IPS DF 4.7 (cell line): Measurements from ENCODE around the gene SH3RF1.

Source experiments
- DNase-seq: peaks from one replicate; pipeline ENCODE4 v3.0.0-alpha.2; 2013; ENCODE audit warnings: low spot score; ENCODE audit errors: extremely low read depth

The SH3RF1 gene

DNA sequence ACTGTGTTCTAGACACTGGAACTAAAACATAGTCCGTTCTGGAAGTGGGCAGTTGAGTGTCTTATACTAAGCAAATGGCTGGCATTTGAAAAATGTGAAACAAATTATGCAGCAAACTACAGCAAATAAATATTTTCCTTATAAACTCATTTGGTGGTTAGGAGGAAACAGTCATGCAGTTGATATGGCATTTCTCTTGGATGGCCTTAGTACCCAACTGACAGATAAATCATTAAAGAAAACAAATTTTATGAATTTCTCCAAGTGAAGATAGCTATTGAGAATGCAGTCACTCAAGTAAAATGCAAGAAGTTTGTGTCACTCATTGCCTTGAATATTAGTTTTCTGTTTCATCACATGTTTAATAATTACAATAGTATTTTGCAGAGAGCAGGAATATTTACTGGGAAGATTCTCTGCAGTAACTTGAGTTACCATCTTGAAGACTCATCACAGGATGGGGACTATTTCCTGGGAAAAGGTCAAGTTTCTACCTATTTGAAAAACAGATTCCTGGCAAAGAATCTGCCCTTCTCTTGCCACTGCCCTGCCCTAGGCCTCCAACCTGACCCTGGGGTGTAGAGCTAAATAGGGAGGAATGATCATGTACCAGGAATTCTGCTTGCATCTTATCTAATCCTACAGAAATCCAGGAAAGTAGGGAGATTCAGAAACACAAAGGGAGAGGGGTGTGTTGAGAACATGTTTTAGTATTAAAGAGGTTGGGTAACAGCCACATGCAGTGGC is 105.9 kb downstream of the SH3RF1 start:
- no peak for DNase-seq

DNA sequence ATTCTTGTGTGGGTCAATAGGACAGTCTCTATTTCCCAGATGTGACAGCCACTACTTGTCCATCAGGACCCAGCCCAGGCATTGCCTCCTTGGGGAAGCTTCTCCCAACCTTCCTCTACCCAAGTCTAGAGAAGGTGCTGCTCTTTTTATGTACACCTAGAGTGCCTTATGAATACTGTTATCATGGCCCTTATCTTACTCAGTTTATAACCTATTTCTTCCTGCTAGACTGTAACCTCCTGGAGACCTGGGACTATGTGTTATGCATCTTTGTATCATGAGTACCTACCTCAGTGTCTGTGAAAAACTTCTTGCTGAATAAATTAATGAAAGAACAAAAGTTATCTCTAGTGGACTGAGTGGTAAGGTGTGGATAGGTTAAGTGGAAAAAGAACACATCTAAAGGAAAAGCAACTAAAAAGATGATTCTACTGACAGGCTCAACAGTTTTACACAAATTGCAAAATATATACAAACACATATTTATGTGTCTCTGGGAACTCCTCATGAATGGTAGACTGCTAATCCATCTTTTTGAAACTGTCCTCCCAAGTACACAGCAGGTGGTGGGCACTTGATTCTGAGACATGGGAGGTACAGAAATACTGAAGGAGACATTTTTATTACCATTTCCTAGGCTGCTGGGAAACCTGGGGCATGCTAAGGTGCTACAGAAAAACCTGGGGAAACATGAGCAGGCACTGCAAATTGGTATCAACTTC is 106.6 kb downstream of the SH3RF1 start:
- no peak for DNase-seq

- no peak for DNase-seq
These were observed 107.3 kb downstream of the SH3RF1 start for GRCh38 chr4:169163495-169163894.

GRCh38 chr4:169160825-169161224 is 109.9 kb downstream of the SH3RF1 start:
- no peak for DNase-seq

- DNase-seq = no peak
These were observed 111.1 kb downstream of the SH3RF1 start for GRCh38 chr4:169159624-169160171.

DNA sequence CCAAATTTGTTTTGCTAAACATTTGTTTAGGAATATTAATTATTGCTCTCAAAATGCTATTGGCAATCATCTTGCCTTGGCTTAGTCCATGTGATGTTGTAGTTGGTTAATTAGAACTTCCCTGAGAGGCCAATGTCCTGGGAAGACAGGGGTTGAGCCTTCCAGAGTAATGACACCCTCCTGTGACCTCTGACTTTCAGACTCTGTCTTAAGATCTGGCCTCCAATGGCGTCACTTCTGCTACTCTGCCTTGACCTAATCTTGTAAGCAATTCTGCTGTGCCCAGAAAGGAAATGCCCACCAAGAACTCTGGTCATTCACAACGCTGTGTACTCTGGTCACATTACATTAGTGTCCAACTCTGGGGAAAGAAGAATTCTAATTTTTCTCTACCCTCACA is 111.9 kb downstream of the SH3RF1 start:
- DNase-seq = no peak

DNA sequence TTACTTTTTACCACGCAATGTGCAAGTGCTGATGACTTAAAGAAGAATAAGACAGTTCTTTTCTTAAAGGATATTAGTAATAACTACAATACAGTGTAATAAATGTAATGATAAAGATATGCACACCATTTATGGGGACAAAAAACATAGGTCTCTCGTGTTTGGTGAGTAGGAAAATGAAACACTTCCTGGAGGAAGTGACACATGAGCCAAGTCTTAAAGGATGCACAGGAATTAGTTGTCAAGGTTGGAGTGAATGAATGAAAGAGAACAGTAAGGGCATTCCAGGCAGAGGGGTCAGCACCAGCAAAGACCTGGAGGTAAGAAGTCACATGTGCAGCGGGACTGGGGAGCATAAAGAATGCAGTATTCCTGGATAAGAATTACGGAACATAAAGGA is 112.7 kb downstream of the SH3RF1 start:
- DNase-seq = no peak

DNA sequence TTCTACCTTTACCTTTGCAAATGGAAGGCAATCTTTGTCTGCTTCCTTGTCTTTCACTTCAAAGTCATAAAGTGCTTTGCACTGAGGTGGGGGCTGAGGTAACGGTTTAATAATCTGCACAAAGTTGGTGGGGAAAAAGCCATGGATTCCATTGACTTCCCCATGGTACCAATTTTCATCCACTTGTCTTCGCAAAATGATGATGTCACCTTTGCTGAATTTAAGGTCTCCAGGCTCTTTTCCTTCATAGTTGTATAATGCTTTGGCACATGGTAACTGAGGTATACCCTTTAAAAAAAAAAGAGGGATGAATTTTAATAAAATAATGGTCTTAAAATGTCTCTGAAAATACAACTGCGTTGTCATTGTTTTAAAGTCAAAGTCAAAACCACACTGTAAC is 114.4 kb downstream of the SH3RF1 start:
- no peak for DNase-seq

DNA sequence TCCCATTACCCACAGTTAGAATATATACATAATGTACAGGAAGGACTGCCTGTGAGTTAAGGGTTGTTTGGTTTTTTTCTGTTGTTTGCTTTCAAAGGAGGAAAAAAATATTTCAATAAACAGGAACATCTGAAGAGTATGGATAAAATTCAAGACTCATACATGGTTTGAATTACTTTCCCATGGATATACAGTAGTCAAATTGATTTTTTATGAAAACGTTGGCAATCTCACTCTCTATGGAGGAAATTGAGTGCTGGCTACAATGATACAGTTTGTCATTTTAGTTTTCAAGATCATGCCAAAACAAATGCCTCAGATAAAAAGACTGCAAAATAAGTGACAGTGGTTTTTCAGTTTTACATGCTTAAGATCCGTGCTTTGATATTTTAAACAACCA is 116.6 kb downstream of the SH3RF1 start:
- no peak for DNase-seq

DNA sequence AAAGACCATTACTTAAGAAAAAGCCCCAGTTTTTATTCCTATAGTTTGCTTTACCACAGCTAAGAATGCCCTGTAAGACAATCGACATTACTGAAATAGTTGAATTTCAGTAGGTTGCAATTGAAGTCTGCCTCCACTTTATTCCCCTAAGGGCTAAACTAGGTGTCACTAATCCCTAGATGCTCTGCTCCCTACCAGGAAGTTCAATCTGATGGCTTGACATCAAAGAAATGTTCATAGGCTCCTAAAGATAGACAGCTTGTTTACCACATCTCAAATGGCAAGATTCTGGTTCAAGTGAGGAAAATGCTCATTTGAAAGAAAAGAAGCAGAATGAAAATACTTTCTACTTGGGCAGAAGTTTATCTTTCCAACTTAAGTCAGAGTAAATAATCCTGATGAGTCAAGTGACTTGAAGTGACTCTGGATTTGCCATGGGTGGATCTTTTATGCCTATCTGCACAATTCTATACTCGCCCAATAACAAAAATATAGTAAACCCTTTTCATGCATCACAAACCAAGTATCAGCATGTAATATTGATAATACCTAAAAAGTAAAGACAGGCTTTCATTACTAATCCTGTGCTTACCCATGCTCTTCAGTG is 117.2 kb downstream of the SH3RF1 start:
- DNase-seq = no peak

- no peak for DNase-seq
These were observed 117.9 kb downstream of the SH3RF1 start for GRCh38 chr4:169152899-169153298.

DNA sequence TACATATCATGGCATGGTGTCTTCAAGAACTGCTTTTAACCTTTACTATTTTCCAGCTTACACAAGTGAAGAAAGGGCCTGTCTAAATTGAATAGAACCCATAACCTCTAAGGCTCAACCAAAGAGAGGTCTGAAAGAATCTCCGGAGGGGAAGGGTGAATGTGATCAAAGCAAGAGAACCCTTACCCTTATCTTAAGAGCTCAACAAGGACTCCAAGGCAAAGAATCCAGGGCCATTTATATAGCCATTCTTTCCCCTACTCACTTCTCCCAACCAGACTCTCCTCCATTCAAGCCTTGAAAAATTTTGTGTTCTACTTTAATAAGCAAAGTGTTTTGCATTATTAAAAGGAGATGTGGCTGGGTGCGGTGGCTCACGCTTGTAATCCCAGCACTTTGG is 118.7 kb downstream of the SH3RF1 start:
- no peak for DNase-seq

- DNase-seq = no peak
These were observed 119.1 kb downstream of the SH3RF1 start for GRCh38 chr4:169151671-169152070.

GRCh38 chr4:169150806-169151205 is 120.0 kb downstream of the SH3RF1 start:
- no peak for DNase-seq

GRCh38 chr4:169148885-169149284 is 121.9 kb downstream of the SH3RF1 start:
- no peak for DNase-seq

- DNase-seq = no peak
These were observed 123.6 kb downstream of the SH3RF1 start for GRCh38 chr4:169147191-169147590.

DNA sequence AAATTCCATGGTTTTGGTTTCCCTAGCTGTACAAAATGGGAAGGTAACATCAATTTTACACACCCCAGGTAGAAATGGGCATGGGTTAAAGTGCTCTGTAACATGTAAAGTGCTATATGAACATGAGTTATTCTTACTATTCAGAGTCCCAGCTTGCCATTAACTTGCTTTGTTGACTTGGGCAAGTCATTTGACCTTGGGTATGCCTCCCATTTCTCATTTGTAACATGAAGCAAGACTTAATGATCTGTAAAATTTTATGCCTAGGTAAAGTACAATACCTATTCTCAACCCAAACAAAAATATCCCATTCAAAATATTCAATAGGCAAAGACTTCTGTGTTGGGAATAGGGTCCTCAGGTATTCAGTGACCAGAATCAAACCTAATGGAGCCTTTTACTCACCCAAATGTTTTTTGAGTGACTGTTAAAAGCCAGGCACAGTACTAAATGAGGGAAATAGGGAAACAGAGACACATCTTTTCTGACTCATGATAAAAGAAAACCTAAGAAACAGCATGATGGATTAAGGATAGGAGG is 126.6 kb downstream of the SH3RF1 start:
- no peak for DNase-seq

- no peak for DNase-seq
These were observed 127.4 kb downstream of the SH3RF1 start for GRCh38 chr4:169143335-169143734.

DNA sequence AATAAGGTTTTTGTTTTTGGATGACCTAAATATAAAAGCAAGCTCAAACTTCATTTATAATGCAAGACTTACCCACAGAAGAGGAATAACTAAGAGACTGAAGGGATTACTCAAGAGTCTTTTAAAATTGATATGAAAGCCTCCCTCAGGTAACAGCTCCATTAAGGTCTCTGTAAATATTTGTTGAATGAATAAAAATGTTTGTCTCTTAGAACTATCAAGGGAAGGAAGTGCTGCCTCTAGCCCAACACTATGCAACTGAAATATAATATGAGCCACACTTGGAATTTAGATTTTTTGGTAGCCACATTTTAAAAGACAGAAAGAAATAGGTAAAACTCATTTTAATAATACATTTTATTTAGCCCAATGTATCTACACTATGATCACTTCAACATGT is 127.8 kb downstream of the SH3RF1 start:
- no peak for DNase-seq

DNA sequence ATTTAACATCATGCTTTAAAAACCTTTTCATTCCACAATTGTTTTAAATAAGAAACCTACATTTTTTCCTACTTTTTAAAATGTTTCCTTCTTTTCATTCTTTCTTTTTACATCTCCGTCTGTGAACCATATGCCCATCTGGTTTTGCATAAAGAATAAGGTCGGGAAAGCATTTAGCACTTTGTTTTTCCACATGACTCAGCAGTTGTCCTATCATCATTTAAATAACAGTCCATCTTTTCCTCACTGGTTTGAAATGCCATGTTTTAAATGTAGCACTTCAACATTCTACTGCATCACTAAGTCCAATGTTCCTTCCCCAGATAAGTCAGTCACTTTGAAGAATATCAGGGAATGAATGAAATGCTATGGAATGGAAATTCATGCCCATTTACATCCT is 128.4 kb downstream of the SH3RF1 start:
- DNase-seq = no peak

DNA sequence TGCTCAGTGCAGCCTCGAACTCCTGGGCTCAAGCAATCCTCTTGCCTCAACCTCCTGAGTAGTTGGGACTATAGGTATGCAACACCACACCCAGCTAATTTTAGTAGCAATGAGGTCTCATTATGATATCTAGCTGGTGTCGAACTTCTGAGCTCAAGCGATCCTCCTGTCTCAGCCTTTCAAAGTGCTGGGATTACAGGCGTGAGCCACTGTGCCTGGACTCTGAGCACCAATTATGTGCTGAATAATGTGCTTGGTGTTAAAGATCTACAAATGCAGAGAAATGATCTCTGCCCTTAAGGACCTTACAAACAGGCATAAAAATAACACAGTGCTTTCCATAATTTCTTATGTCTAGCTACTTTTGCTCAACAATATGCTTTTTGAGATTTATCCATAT is 131.7 kb downstream of the SH3RF1 start:
- DNase-seq = no peak

- no peak for DNase-seq
These were observed 133.2 kb downstream of the SH3RF1 start for GRCh38 chr4:169137558-169137920.
